ENCODE measurements around the gene LRRC23. TPM values are rescaled to one million over a fixed set of nuclear protein-coding genes. Genes with fewer than 3 reads are reported as not detected.
A peak's percentile ranks its signal among the peaks of the same experiment; 100 is the strongest.
"Not testable (repeated sequence)": the region's sequence is repeated elsewhere in the genome, so short reads cannot be mapped to it uniquely, and the experiment has no call there.

The LRRC23 gene
- total and polyA plus RNA-seq, 7 donors = 5.3 to 21.0 (median 12.2) TPM

DNA sequence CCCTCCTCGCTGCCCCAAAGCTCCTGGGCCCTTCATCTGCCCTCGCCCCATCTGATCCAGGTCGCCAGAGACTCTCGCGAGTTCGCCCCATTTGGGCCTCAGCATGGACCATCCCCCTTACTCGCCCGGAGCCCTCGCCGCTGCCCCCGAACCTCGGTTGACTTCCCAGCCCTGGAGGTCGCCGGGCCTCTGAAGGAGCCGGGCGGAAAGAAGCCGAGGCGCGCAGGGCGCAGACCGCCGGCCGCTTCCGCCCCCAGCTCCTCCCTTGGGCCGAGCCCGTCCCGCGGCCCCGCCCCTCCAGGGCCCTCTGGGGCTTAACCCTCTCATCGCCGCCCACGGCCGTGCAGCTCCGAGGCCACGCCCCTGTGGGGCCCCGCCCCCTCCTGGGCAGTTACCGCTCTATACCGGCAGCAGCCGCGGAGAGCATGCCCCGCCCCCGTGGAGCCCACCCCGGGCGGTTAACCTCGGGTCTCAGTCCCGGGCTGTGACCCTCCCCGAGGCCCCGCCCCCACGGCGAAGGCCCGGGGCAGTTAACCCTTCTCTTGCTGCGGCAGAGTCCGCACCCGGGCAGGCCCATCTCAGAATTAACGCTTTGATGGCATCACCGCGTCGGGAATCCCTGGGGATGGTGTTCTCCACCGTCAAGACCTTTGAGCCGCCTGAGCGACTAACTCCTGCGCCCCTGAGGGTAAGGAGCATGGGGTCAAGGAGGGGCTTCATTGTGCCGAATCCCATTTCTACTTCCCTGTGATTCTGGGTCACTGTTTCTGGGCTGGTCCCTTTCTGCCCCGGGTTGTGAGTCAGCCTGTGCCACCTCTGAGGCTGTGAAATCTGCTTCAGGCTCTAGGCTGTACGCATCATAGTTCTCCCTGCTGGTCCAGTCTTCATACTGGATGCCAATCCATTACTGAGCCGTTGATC lies 31.3 kb upstream of the LRRC23 start, which contains the start of gene SPSB2:
SPSB2 (minus strand) TSS at position 210 of the 921 bp plus-strand sequence. CDS start 402 bp downstream, outside the sequence.
- TF ChIP-seq POLR2A (IDR thresholded peaks at IDR 0.05) (peak; percentile 72 to 74), EP300 (IDR thresholded peaks at IDR 0.05) (no peak), POLR2AphosphoS5 (IDR thresholded peaks at IDR 0.05) (peak; percentile 79 to 90 (median 86))
- TF ChIP-seq, protein P1, sequence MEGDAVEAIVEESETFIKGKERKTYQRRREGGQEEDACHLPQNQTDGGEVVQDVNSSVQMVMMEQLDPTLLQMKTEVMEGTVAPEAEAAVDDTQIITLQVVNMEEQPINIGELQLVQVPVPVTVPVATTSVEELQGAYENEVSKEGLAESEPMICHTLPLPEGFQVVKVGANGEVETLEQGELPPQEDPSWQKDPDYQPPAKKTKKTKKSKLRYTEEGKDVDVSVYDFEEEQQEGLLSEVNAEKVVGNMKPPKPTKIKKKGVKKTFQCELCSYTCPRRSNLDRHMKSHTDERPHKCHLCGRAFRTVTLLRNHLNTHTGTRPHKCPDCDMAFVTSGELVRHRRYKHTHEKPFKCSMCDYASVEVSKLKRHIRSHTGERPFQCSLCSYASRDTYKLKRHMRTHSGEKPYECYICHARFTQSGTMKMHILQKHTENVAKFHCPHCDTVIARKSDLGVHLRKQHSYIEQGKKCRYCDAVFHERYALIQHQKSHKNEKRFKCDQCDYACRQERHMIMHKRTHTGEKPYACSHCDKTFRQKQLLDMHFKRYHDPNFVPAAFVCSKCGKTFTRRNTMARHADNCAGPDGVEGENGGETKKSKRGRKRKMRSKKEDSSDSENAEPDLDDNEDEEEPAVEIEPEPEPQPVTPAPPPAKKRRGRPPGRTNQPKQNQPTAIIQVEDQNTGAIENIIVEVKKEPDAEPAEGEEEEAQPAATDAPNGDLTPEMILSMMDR (IDR thresholded peaks at IDR 0.05) = no peak
- H3K9me3 ChIP-seq = no peaks in the 10 kb centered on the region
- no peaks in the 10 kb centered on the region for H3K27me3 ChIP-seq
- peaks cover 6 to 28% (median 19%) of the 10 kb centered on the region in 4 donors for H3K36me3 ChIP-seq
- intact Hi-C loops (cut with DNase I) = loop anchor here (1.0 to 5.0 kb wide), 3 partner anchors 18 to 64 kb away; no protein-coding TSS in a partner anchor
- peaks cover 0 to 54% (median 41%) of the 10 kb centered on the region in 4 donors for H3K4me1 ChIP-seq
- peak within 1 kb of the TSS; percentile 84 to 90 (median 88) for H3K27ac ChIP-seq
- DNase-seq = peak; percentile 99
- 1% methylated on average over 66 of the region's 66 CpGs for WGBS, 2 donors
- peak within 1 kb of the TSS; percentile 62 to 85 (median 74) for H3K4me3 ChIP-seq

DNA sequence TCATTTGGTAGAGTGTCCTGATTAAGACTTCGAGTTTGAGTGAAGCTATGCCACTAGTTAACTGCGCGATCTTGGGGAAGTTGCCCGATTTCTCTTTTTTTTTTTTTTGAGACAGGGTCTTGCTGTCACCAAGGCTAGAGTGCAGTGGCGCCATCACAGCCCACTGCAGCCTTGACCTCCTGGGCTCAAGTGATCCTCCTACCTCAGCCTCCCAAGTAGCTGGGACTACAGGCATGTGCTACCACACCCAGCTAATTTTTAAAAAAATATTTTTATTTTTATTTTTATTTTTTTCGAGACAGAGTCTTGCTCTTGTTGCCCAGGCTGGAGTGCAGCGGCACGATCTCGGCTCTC lies 30.6 kb upstream of the LRRC23 start:
- WGBS, 2 donors = 46 to 55% methylated on average over 9 of the region's 9 CpGs
- intact Hi-C loops (cut with DNase I) = loop anchor here (5.0 kb wide), 2 partner anchors 33 to 63 kb away; no protein-coding TSS in a partner anchor

DNA sequence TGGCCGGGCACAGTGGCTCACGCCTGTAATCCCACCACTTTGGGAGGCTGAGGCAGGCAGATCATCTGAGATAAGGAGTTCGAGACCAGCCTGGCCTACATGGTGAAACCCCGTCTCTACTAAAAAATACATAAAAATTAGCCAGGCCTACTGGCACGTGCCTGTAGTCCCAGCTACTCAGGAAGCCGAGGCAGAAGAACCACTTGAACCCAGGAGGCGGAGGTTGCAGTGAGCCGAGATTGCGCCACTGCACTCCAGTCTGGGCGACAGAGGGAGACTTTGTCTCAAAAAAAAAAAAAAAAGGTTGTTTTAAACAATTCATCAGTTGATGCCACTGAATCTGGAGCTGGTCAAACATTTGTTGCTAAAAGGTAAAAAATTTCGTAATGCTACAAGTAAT lies 24.8 kb upstream of the LRRC23 start:
- H3K9me3 ChIP-seq; H3K4me1 ChIP-seq; DNase-seq; H3K4me3 ChIP-seq; H3K27me3 ChIP-seq; H3K27ac ChIP-seq; intact Hi-C loops (cut with DNase I): not testable (repeated sequence)
- WGBS, 2 donors = 89% methylated on average over 11 of the region's 11 CpGs
- H3K36me3 ChIP-seq = peaks cover 0 to 16% (median 2%) of the 10 kb centered on the region in 4 donors

More for the DNA sequence above, 30.6 kb upstream of the LRRC23 start:
- H3K27ac ChIP-seq = peak overlapping the region; percentile 84 to 90 (median 88)
- H3K36me3 ChIP-seq = peaks cover 6 to 28% (median 19%) of the 10 kb centered on the region in 4 donors
- H3K9me3 ChIP-seq, H3K27me3 ChIP-seq, DNase-seq: not testable (repeated sequence)
- H3K4me3 ChIP-seq = peak overlapping the region; percentile 62 to 85 (median 74)
- H3K4me1 ChIP-seq = peaks cover 0 to 48% (median 34%) of the 10 kb centered on the region in 4 donors

DNA sequence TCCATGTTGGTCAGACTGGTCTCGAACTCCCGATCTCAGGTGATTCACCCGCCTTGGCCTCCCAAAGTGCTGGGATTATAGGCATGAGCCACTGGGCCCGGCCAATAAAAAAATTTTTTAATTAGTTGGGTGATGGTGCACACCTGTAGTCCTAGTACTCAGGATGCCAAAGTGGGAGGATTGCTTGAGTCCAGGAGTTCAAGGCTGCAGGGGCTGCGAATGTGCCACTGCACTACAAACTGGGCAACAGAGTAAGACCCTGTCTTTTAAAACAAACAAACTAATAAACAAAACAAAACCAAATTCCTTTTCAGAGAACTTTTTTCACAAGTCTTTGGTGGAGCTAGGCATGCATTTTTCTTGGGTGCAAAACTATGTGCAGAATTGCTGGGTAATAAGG lies 21.4 kb upstream of the LRRC23 start:
- no peak for DNase-seq
- 94 to 96% methylated on average over 5 of the region's 5 CpGs for WGBS, 2 donors
- Histone ChIP-seq H3K4me1 (no peaks in the 10 kb centered on the region), H3K36me3 (peaks cover 0 to 16% (median 2%) of the 10 kb centered on the region in 4 donors), H3K4me3 (no peak overlapping the region), H3K9me3 (no peaks in the 10 kb centered on the region), H3K27me3 (no peaks in the 10 kb centered on the region), H3K27ac (no peak overlapping the region)
- intact Hi-C loops (cut with DNase I) = no loop called here
- TF ChIP-seq EP300 (IDR thresholded peaks at IDR 0.05) (no peak), POLR2AphosphoS5 (IDR thresholded peaks at IDR 0.05) (no peak)
- TF ChIP-seq, protein P1 (IDR thresholded peaks at IDR 0.05) = no peak

DNA sequence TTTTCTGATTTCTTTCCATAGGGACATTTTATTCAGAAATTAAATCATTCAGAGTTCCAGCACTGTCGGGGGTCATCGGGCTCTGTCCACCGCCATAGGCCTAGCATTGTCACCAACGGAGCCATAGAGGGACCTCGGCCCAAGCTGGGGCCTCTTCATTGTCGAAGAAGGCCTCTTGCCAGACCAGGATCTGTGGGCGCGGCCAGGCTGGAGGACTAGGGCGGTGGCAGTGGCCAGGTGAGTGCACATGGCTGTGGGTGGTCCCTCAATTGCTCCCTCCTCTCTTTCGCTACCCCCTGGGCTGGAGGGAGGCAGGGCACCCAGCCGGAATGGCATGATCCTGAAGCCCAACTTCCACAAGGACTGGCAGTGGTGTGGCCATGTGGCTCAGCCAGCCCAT lies 20.9 kb upstream of the LRRC23 start:
- 89 to 95% methylated on average over 11 of the region's 11 CpGs for WGBS, 2 donors
- no peak for TF ChIP-seq EP300 (IDR thresholded peaks at IDR 0.05)
- TF ChIP-seq, protein P1 (IDR thresholded peaks at IDR 0.05) = no peak
- TF ChIP-seq POLR2AphosphoS5 (IDR thresholded peaks at IDR 0.05) = no peak
- no peak for TF ChIP-seq POLR2A (IDR thresholded peaks at IDR 0.05)
- DNase-seq = no peak
- intact Hi-C loops (cut with DNase I) = no loop called here
- H3K4me1 ChIP-seq = no peaks in the 10 kb centered on the region
- H3K36me3 ChIP-seq = peaks cover 0 to 16% (median 2%) of the 10 kb centered on the region in 4 donors
- no peaks in the 10 kb centered on the region for H3K9me3 ChIP-seq
- no peaks in the 10 kb centered on the region for H3K27me3 ChIP-seq
- H3K27ac ChIP-seq = no peak overlapping the region
- H3K4me3 ChIP-seq = no peak overlapping the region

All from sigmoid colon (tissue), 7 donors.